Epithelial cell of esophagus (primary cell): Measurements from ENCODE around the gene DNAH3.
"Not testable (repeated sequence)": the region's sequence is repeated elsewhere in the genome, so short reads cannot be mapped to it uniquely, and the experiment has no call there.

ENCODE experiments used
- DNase-seq: peaks from one replicate; pipeline ENCODE4 v3.0.0; 2010; ENCODE audit warnings: low read depth
- H3K4me3 ChIP-seq: 2 replicates; pipeline ENCODE4 v1.5.1; 2011; ENCODE audit warnings: mild to moderate bottlenecking, low read length, control low read depth
- TF ChIP-seq, protein P1 (sequence below): IDR thresholded peaks from 2 replicates; pipeline ENCODE4 v1.5.1; 2011; ENCODE audit warnings: low read depth, mild to moderate bottlenecking, low read length, control low read depth, inconsistent platforms; ENCODE audit not compliant: insufficient read depth; ENCODE audit errors: missing control alignments

Gene DNAH3

DNA sequence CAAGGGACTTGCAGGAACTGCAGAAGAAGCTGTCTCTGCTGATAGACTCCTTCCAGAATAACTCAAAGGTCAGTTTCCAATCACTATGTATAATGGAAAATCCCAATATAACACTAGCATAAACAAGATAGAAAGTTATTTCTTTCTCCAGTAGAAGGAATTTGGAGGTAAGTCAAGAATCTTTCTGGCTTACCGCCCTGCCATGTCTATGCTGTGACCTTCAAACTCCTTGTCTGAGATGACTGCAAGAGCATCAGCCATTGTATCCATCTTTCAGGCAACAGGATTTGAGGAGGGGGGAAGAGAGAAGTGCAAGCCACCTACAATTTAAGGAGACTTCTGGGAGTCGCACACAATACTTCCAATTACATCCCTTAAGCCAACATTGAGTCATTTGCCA lies 10.6 kb upstream of the DNAH3 start:
- no peak overlapping the region for H3K4me3 ChIP-seq
- TF ChIP-seq, protein P1, sequence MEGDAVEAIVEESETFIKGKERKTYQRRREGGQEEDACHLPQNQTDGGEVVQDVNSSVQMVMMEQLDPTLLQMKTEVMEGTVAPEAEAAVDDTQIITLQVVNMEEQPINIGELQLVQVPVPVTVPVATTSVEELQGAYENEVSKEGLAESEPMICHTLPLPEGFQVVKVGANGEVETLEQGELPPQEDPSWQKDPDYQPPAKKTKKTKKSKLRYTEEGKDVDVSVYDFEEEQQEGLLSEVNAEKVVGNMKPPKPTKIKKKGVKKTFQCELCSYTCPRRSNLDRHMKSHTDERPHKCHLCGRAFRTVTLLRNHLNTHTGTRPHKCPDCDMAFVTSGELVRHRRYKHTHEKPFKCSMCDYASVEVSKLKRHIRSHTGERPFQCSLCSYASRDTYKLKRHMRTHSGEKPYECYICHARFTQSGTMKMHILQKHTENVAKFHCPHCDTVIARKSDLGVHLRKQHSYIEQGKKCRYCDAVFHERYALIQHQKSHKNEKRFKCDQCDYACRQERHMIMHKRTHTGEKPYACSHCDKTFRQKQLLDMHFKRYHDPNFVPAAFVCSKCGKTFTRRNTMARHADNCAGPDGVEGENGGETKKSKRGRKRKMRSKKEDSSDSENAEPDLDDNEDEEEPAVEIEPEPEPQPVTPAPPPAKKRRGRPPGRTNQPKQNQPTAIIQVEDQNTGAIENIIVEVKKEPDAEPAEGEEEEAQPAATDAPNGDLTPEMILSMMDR = no peak
- no peak for DNase-seq

DNA sequence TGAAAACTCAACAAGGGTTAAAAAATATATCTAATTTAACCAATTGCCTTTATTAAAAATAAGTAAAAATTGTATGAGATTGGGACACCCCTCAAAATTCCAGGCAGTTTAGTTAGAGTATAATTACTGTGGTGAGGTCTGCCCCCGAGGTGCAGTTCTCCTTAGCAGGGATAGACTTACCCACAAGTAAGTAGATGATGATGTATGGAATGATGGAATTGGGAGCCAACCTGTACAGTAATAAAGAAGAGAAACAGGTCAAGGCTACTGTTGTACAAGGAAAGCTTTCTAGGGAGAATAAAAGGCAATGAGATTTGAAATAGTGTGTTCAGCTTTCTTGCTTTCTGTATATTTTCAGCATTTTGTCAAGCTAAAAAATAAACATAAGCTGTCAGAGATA lies 9.6 kb upstream of the DNAH3 start:
- peak overlapping the region; percentile 90 for H3K4me3 ChIP-seq
- DNase-seq = no peak
- TF ChIP-seq, protein P1 = no peak

DNA sequence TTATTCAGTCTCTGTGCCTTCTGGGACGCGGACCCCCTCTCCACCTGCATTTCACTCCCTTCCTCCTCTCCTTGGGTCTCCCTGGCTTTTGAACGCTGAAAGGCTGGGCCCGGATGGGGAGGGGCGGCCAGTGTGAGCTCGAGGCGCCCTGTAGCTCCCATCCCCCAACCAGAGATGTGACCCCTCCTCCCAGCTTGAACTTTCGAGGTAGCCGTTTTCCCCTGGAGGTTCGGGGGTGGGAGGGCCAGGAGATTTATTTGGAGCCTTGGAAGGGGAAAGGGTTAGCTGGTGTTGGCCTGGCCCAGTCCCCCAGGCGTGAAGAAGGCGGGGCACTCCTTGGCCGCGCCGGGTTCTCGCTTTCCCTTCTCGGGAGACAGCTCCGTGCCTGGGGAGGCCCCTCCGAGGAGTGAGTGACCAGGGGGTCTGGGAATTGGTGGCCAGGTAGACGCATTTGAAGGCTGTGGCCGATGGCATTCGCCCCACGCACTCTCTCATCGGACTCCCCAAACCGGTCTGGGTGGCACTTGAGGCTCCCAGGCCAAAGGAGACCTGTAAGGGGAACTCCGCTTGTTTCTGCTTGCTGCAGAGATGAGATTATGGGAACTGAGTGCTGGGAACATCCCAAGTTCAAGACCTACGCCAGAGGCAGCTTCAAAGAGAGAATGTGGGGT lies 8.8 kb upstream of the DNAH3 start:
- TF ChIP-seq, protein P1 = no peak
- H3K4me3 ChIP-seq = peak overlapping the region; percentile 90
- peak; percentile 86 for DNase-seq

DNA sequence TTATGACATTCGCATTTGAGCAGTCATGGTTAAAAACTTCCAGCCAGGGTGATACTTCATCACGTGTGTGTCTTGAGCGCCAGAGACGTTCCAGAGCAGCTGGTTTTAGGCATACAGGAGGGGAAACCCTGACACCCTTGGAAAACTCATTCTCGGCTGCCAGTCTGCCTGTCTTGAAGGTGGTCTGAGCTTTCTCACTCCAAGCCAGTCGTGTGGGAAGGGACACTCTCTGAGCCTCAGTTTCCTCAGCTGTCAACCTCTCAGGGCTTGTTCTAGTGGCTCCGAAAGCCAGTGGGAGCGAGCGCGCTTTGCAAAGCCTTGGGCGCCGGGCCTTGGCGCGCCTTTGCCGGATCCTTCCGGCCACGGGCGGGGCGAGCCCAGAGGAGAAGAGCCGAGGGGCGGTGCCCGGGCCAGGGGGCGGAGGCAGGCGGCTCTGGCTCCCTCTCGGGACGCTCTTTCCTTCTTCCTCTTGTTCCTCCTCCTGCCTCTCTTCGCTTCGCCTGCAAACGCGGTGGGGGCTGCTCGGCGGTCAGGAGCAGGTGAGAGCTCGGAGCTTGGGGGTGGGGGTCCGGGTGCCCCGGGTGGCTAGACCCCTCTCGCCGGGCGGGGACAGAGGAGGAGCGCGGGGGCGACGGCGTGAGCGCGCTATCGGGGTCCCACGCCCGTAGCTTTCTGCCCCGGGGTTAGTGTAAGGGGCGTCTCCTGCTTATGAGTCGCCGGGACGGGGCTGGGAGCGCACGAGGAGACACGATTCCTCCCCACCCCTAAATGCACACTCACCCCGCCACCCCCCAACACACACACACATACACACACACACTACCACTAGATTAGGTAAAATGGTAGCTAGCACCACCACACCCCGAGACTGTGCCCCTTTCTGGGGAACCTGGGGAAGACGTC lies 7.8 kb upstream of the DNAH3 start, which contains the start of gene LDAF1:
Gene LDAF1 (plus strand): TSS at position 467 of the 903 bp plus-strand sequence. CDS start 2,509 bp downstream, outside the sequence.
- DNase-seq = peak; percentile 87
- H3K4me3 ChIP-seq = peak within 1 kb of the TSS; percentile 90
- TF ChIP-seq, protein P1 = no peak

DNA sequence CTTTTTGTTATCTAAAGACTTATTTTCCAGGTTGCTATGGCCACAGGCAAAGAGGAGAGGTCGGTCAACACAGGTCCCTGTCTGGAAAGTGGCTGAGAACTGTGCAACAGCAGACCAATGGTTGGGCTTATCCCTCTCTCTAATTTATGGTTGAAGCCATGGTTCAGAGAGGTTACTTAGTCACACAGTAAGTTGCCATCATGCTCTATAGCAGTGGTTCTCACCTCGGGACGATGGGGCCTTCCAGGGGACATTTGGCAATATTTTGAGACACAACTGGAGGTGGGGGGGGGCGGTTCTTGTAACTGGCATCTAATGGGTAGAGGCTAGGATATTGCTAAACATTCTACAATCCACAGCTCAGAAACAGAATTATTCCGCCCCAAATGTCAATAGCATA lies 7.0 kb upstream of the DNAH3 start:
- DNase-seq = no peak
- H3K4me3 ChIP-seq = no peak overlapping the region
- TF ChIP-seq, protein P1 = no peak

DNA sequence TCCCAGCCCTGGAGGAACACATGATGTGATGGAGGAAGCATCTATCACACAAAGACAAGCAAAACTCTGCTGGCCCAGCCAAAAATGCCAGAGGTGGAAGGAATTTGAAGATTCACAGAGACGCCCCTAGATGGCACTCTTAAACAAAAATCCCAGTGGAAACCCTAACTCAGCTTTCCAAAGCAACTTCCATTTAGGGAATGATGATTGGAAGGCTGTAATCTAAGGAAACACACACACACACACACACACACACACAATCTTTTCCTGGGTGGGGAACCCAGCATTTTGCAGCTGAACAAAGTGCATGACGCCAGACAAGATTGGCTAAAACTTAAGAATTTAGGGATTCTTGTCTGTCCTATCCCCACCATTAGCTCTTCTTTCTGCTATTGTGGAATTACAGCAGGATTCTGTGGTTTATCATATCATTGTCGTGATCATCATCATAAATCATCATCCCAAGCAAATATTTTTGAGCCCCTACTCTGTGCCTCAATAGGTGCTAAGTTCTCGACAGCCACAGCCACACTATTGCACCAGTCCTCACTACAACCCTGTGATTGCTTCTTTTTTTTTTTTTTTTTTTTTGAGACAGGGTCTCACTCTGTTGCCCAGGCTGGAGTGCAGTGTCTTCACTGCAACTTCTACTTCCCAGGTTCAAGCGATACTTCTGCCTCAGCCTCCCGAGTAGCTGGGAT lies 6.3 kb upstream of the DNAH3 start:
- TF ChIP-seq, protein P1 = peak; percentile 74
- DNase-seq = peak; percentile 77
- H3K4me3 ChIP-seq = no peak overlapping the region

DNA sequence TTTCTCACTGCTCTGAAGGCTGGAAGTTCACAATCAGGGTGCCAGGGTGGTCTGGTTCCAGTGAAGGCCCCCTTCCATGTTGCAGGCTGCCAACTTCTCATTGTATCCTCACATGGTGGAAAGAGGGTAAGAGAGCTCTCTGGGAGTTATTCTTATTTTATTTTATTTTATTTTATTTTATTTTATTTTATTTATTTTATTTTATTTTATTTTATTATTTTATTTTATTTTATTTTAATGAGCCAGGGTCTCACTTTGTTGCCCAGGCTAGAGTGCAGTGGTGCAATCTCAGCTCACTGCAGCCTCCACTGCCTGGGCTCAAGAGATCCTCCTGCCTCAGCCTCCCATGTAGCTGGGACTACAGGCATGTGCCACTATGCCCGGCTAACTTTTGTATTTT lies 5.4 kb upstream of the DNAH3 start:
- not testable (repeated sequence) for H3K4me3 ChIP-seq, DNase-seq

DNA sequence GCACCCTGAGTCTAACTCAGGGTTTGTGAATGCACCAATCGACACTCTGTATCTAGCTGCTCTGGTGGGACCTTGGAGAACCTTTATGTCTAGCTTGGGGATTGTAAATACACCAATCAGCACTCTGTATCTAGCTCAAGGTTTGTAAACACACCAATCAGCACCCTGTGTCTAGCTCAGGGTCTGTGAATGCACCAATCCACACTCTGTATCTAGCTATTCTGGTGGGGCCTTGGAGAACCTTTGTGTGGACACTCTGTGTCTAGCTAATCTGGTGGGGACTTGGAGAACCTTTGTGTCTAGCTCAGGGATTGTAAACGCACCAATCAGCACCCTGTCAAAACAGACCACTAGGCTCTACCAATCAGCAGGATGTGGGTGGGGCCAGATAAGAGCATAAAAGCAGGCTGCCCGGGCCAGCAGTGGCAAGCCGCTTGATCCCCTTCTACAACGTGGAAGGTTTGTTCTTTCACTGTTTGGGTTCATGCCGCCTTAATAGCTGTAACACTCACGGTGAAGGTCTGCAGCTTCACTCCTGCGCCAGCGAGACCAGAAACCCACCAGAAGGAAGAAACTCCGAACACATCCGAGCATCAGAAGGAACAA lies 2.6 kb upstream of the DNAH3 start:
- not testable (repeated sequence) for H3K4me3 ChIP-seq, DNase-seq

DNA sequence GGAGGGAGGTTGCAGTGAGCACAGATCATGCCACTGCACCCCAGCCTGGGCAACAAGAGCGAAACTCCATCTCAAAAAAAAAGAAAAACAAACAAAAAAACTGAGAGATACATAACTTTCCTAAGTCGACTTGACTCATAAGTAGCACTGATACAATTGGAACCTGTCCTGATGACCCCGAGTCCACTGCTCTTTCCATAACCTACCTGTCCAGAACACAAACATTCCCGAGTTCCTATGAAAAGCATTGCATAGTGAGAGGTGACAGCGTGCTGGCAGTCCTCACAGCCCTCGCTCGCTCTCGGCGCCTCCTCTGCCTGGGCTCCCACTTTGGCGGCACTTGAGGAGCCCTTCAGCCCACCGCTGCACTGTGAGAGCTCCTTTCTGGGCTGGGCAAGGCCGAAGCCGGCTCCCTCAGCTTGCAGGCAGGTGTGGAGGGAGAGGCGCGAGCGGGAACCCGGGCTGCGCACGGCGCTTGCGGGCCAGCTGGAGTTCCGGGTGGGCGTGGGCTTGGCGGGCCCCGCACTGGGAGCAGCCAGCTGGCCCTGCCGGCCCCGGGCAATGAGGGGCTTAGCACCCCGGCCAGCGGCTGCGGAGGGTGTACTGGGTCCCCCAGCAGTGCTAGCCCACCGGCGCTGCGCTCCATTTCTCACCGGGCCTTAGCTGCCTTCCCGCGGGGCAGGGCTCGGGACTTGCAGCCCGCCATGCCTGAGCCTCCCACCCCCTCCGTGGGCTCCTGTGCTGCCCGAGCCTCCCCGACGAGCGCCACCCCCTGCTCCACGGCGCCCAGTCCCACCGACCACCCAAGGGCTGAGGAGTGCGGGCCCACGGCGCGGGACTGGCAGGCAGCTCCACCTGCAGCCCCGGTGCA lies 1.7 kb upstream of the DNAH3 start:
- not testable (repeated sequence) for H3K4me3 ChIP-seq, DNase-seq
